GM12878 (cell line): Measurements from ENCODE around the gene FAM234A. TPM values are rescaled to one million over a fixed set of nuclear protein-coding genes. Genes with fewer than 3 reads are reported as not detected.

Source experiments
- ATAC-seq: fragments of 200-7000 bp; cut with Tn5 transposase; 3 replicates; pipeline ENCODE4 v1.9.1; 2020; ENCODE audit warnings: mild to moderate bottlenecking, moderate library complexity
- BruUV-seq: library from RNA; stranded (reverse); fragments of 400-500 nt; replicated peaks from 2 replicates; lab custom pipeline; 2021; lab: Mats Ljungman, UMichigan
- CTCF ChIA-PET: fragments of 300-600 bp; sonication (Branson Sonifier 250); formaldehyde crosslinking; extraction: SDS; loops from one replicate; lab custom pipeline; 2021; ENCODE audit warnings: inconsistent platforms; lab: Yijun Ruan, JAX
- POLR2A ChIA-PET: fragments of 350-600 bp; formaldehyde crosslinking; extraction: SDS; loops from one replicate; lab custom pipeline; 2021; ENCODE audit warnings: inconsistent platforms; lab: Charles Lee
- RAD21 ChIA-PET: fragments of 300-600 bp; sonication (Branson Sonifier 250); formaldehyde crosslinking; loops from one replicate; lab custom pipeline; 2023; ENCODE audit warnings: antibody characterized with exemption; ENCODE audit not compliant: unreplicated experiment; lab: Charles Lee
- SMC1A ChIA-PET: fragments of 300-600 bp; sonication (Branson Sonifier 250); formaldehyde crosslinking; loops from one replicate; lab custom pipeline; 2023; ENCODE audit not compliant: unreplicated experiment, uncharacterized antibody; lab: Charles Lee
- DNase-seq: peaks from one replicate; pipeline ENCODE4 v3.0.0-alpha.2; 2011; ENCODE audit warnings: low read depth, low spot score
- FAIRE-seq: peaks from 3 replicates; lab custom pipeline; 2011; peaks lifted over from hg19 to GRCh38; lab: Jason Lieb, UNC
- H2AFZ ChIP-seq: 2 replicates; pipeline ENCODE4 v1.6.0; 2011; ENCODE audit warnings: low read depth, low read length, control low read depth; ENCODE audit not compliant: control insufficient read depth
- H3K27ac ChIP-seq: 2 replicates; pipeline ENCODE4 v1.5.1; 2011; ENCODE audit warnings: control low read depth; ENCODE audit not compliant: control insufficient read depth, insufficient read depth
- H3K27me3 ChIP-seq, 2 experiments: replicated peaks in 1 of 2; 2 replicates each; pipeline versions ENCODE4 v1.6.0 to v1.6.1; 2011; ENCODE audit warnings: low read length in 1 of 2; ENCODE audit not compliant: control insufficient read depth in 2 of 2, insufficient read depth in 2 of 2
- H3K36me3 ChIP-seq, 2 experiments: 2 replicates each; pipeline ENCODE4 v1.5.1; 2011; ENCODE audit warnings: low read length in 1 of 2; ENCODE audit not compliant: control insufficient read depth in 2 of 2, insufficient read depth in 2 of 2
- H3K4me1 ChIP-seq: 2 replicates; pipeline ENCODE4 v1.6.1; 2011; ENCODE audit warnings: mild to moderate bottlenecking, low read length, moderate library complexity, mixed read lengths; ENCODE audit not compliant: control insufficient read depth, insufficient read depth
- H3K4me2 ChIP-seq: 2 replicates; pipeline ENCODE4 v1.6.0; 2011; ENCODE audit warnings: control low read depth; ENCODE audit not compliant: control insufficient read depth, insufficient read depth
- H3K4me3 ChIP-seq: fragments of 200-600 bp; sonication (generic); 2 replicates; pipeline ENCODE4 v1.5.1; 2016
- H3K79me2 ChIP-seq: 2 replicates; pipeline ENCODE4 v1.6.0; 2011; ENCODE audit warnings: low read length; ENCODE audit not compliant: control insufficient read depth, insufficient read depth
- H3K9ac ChIP-seq: 2 replicates; pipeline ENCODE4 v1.8.0; 2011; ENCODE audit warnings: low read length, control low read depth, mixed read lengths; ENCODE audit not compliant: control insufficient read depth, insufficient read depth
- H3K9me3 ChIP-seq: replicated peaks from 3 replicates; pipeline ENCODE4 v1.5.1; 2011; ENCODE audit warnings: mild to moderate bottlenecking, low read length; ENCODE audit not compliant: control insufficient read depth, insufficient read depth
- H4K20me1 ChIP-seq: 2 replicates; pipeline ENCODE4 v1.6.0; 2011; ENCODE audit not compliant: control insufficient read depth, insufficient read depth
- BCL11A ChIP-seq: IDR thresholded peaks from 2 replicates; pipeline ENCODE4 v1.6.1; 2011; ENCODE audit warnings: low read depth, low read length
- BHLHE40 ChIP-seq, 2 experiments: fragments of 450-650 bp in 1 of 2; IDR thresholded peaks; 2 replicates each; pipeline ENCODE4 v1.6.1; 2011 to 2017; ENCODE audit warnings: low read depth in 2 of 2, borderline replicate concordance in 1 of 2, improper control_type of control experiment in 1 of 2, low read length in 1 of 2, mild to moderate bottlenecking in 1 of 2
- CBFB ChIP-seq: IDR thresholded peaks from 2 replicates; pipeline ENCODE4 v1.6.1; 2016; ENCODE audit warnings: antibody characterized with exemption, low read depth
- E2F8 ChIP-seq: fragments of 450-650 bp; IDR thresholded peaks from 2 replicates; pipeline ENCODE4 v1.6.1; 2018; ENCODE audit warnings: mild to moderate bottlenecking, low read depth, moderate library complexity; ENCODE audit not compliant: partially characterized antibody
- ETV6 ChIP-seq, 2 experiments: fragments of 450-650 bp in 1 of 2; IDR thresholded peaks in 1 of 2; conservative IDR thresholded peaks in 1 of 2; 2 replicates each; pipeline ENCODE4 v1.6.1; 2014; ENCODE audit warnings: antibody characterized with exemption in 1 of 2, borderline replicate concordance in 1 of 2, low read depth in 1 of 2, mild to moderate bottlenecking in 1 of 2, moderate library complexity in 1 of 2
- GATAD2B ChIP-seq: fragments of 450-650 bp; conservative IDR thresholded peaks from 2 replicates; pipeline ENCODE4 v1.6.1; 2017; ENCODE audit warnings: low read depth, mild to moderate bottlenecking, moderate library complexity
- MTA3 ChIP-seq: IDR thresholded peaks from 2 replicates; pipeline ENCODE4 v1.6.1; 2012; ENCODE audit warnings: low read length, inconsistent platforms, borderline replicate concordance
- RAD51 ChIP-seq: fragments of 450-650 bp; IDR thresholded peaks from 2 replicates; pipeline ENCODE4 v1.6.1; 2016; ENCODE audit warnings: moderate library complexity, mild to moderate bottlenecking, inconsistent platforms
- SMAD1 ChIP-seq: fragments of 450-650 bp; IDR thresholded peaks from 2 replicates; pipeline ENCODE4 v1.6.1; 2018; ENCODE audit warnings: mild to moderate bottlenecking, low read depth; ENCODE audit not compliant: partially characterized antibody
- STAT1 ChIP-seq: fragments of 450-650 bp; conservative IDR thresholded peaks from 2 replicates; pipeline ENCODE4 v1.6.1; 2014; ENCODE audit warnings: antibody characterized with exemption, mild to moderate bottlenecking
- WGBS: methylation state at CpG from one replicate; pipeline ENCODE4 v1.1.6; 2016; ENCODE audit warnings: low lambda C conversion rate; ENCODE audit not compliant: insufficient replicate concordance, insufficient coverage; ENCODE audit errors: missing lambda C conversion rate; 5-methylcytosine and 5-hydroxymethylcytosine counted together
- in situ Hi-C: fragments of 300-500 bp; cut with MboI; formaldehyde crosslinking; loops from 9 replicates; pipeline ENCODE4 v1.14.3; 2018; ENCODE audit warnings: mixed read lengths
- intact Hi-C: fragments of 100-400 bp; cut with micrococcal nuclease; formaldehyde crosslinking; loops from one replicate; pipeline ENCODE4 v1.14.2; 2022; ENCODE audit not compliant: unreplicated experiment
- polyA plus RNA-seq, 11 experiments: library from polyadenylated mRNA; depleted of rRNA in 4 of 11; unstranded in 6 of 11; stranded (reverse) in 5 of 11; fragments of >200 nt; fragmentation: Nextera tagmentation in 4 of 11; fragmentation: Illumina TruSeq in 1 of 11; extraction: Ambion mirVana in 4 of 11; extraction: Trizol in 1 of 11; gene quantifications; 1 replicate in 1 of 11; 2 replicates in 10 of 11; pipeline versions ENCODE4 v1.2.1 to v1.2.3, GENCODE V29; 2011 to 2016; ENCODE audit warnings: inconsistent platforms in 2 of 11, missing spikeins in 2 of 11, low read depth in 1 of 11
- total RNA-seq, 4 experiments: library from RNA; depleted of rRNA in 3 of 4; stranded (reverse); fragments of >200 nt in 3 of 4; fragmentation: Illumina TruSeq in 1 of 4; extraction: Trizol in 1 of 4; gene quantifications; 2 replicates each; pipeline versions ENCODE4 v1.2.1 to v1.2.3, GENCODE V29; 2013 to 2021
- TF ChIP-seq, protein P1 (sequence below): IDR thresholded peaks from 2 replicates; pipeline ENCODE4 v1.6.1; 2012; ENCODE audit warnings: low read length, inconsistent platforms
- TF ChIP-seq, protein P2 (sequence below): fragments of 450-650 bp; IDR thresholded peaks from 2 replicates; pipeline ENCODE4 v1.6.1; 2016; ENCODE audit warnings: mild to moderate bottlenecking
- TF ChIP-seq, protein P3 (sequence below): fragments of 450-650 bp; IDR thresholded peaks from 2 replicates; pipeline ENCODE4 v1.6.1; 2017; ENCODE audit warnings: low read depth, mild to moderate bottlenecking, moderate library complexity

FAM234A gene
- total and polyA plus RNA-seq, 10 of the 15 experiments (the other 5 are each of a cell fraction or from before 2014, with no cell fraction given) = 1.6 to 37.6 (median 17.3) TPM

DNA sequence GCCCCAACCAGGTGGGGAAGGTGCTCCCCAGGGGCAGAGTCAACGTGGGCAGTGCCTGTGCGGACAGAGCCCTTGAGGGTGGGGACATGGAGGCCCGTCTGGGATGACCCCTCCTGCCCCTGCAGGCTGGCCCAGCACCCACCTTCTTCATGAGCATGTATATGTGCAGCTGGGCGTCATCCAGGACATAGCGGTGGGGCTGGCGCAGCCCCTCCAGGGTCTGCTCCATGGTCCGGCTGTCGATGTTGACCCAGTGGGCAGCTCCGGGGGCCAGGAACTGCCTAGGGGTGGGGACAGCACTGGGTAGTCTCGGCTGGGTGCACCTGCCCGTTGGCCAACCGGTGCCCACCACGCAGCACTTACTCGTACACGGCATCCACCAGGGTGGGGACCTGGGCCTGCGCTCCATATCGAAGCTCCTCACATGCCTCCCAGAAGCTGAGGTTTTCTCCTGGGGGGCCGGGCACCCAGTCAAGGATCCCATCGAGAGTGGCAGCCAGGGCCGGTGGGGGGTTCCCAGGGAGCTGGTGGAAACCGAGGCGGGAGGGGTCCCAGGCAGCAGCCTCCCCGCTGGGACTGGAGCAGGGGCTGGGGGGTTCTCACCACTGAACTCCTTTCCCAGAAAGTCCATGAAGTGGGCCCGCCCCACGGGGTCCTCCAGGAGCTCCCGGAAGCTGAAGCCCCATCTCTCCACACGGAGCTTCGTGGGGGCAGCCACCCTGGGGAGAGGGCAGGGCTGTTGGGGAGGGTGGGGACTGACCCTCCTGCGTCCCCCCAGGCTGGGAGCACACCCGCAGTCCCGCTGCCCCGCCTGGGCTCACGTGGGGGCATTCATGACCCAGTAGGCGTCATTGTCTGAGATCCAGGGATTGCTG, 36.0 kb downstream of the FAM234A start:
- ChIA-PET SMC1A (no interaction called here), CTCF (no interaction called here)
- in situ Hi-C loops = no loop called here
- TF ChIP-seq ETV6 (conservative IDR thresholded peaks at IDR 0.05 in 1 of 2, IDR thresholded peaks at IDR 0.05 in 1 of 2; ENCODE audit: borderline replicate concordance in 1 of 2, low read depth in 1 of 2) (no peak), RAD51 (no peak), MTA3 (no peak), E2F8 (no peak), SMAD1 (no peak), BCL11A (no peak), CBFB (no peak), STAT1 (no peak), BHLHE40 (IDR thresholded peaks at IDR 0.05; ENCODE audit: borderline replicate concordance in 1 of 2, low read depth in 2 of 2, low read length in 1 of 2) (no peak), GATAD2B (no peak)
- TF ChIP-seq, protein P1, sequence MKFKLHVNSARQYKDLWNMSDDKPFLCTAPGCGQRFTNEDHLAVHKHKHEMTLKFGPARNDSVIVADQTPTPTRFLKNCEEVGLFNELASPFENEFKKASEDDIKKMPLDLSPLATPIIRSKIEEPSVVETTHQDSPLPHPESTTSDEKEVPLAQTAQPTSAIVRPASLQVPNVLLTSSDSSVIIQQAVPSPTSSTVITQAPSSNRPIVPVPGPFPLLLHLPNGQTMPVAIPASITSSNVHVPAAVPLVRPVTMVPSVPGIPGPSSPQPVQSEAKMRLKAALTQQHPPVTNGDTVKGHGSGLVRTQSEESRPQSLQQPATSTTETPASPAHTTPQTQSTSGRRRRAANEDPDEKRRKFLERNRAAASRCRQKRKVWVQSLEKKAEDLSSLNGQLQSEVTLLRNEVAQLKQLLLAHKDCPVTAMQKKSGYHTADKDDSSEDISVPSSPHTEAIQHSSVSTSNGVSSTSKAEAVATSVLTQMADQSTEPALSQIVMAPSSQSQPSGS = no peak
- TF ChIP-seq, protein P2, sequence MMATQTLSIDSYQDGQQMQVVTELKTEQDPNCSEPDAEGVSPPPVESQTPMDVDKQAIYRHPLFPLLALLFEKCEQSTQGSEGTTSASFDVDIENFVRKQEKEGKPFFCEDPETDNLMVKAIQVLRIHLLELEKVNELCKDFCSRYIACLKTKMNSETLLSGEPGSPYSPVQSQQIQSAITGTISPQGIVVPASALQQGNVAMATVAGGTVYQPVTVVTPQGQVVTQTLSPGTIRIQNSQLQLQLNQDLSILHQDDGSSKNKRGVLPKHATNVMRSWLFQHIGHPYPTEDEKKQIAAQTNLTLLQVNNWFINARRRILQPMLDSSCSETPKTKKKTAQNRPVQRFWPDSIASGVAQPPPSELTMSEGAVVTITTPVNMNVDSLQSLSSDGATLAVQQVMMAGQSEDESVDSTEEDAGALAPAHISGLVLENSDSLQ = no peak
- TF ChIP-seq, protein P3, sequence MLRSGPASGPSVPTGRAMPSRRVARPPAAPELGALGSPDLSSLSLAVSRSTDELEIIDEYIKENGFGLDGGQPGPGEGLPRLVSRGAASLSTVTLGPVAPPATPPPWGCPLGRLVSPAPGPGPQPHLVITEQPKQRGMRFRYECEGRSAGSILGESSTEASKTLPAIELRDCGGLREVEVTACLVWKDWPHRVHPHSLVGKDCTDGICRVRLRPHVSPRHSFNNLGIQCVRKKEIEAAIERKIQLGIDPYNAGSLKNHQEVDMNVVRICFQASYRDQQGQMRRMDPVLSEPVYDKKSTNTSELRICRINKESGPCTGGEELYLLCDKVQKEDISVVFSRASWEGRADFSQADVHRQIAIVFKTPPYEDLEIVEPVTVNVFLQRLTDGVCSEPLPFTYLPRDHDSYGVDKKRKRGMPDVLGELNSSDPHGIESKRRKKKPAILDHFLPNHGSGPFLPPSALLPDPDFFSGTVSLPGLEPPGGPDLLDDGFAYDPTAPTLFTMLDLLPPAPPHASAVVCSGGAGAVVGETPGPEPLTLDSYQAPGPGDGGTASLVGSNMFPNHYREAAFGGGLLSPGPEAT = no peak

More for the DNA sequence above, 36.0 kb downstream of the FAM234A start:
- Histone ChIP-seq H3K4me3 (no peak overlapping the region), H3K27me3 (no peaks in the 10 kb centered on the region; a peak in 1 of 4 replicates), H3K4me1 (no peaks in the 10 kb centered on the region), H3K9me3 (no peaks in the 10 kb centered on the region), H2AFZ (no peak overlapping the region), H4K20me1 (no peaks in the 10 kb centered on the region), H3K9ac (no peak overlapping the region), H3K36me3 (no peaks in the 10 kb centered on the region), H3K27ac (no peak overlapping the region), H3K79me2 (no peaks in the 10 kb centered on the region), H3K4me2 (no peak overlapping the region)
- DNase-seq (no peak), ATAC-seq (no peak), FAIRE-seq (no peak)
- intact Hi-C loops = no loop called here
- POLR2A ChIA-PET = no interaction called here
- no TSS peak for BruUV-seq
- RAD21 ChIA-PET = no interaction called here
- 58% methylated on average over 28 of the region's 34 CpGs for WGBS
